GM18511 (cell line): ENCODE data around the gene CDC42BPA.
"Not testable (repeated sequence)": the region's sequence is repeated elsewhere in the genome, so short reads cannot be mapped to it uniquely, and the experiment has no call there.

Experiments used
- ATAC-seq: cut with Tn5 transposase; IDR thresholded peaks from one replicate; pipeline ENCODE4 v1.9.1; 2021; ENCODE audit warnings: mild to moderate bottlenecking, moderate library complexity; ENCODE audit not compliant: unreplicated experiment

CDC42BPA gene

GRCh38 chr1:227002531-227003049 lies 315.7 kb downstream of the CDC42BPA start:
- ATAC-seq = no peak

GRCh38 chr1:226999579-226999978 lies 318.7 kb downstream of the CDC42BPA start:
- not testable (repeated sequence) for ATAC-seq

- ATAC-seq = peak; percentile 98
These were observed 322.6 kb downstream of the CDC42BPA start for GRCh38 chr1:226995365-226996332.

GRCh38 chr1:226994586-226995364 lies 323.5 kb downstream of the CDC42BPA start:
- no peak for ATAC-seq

- no peak for ATAC-seq
These were observed 324.3 kb downstream of the CDC42BPA start for GRCh38 chr1:226993814-226994585.

GRCh38 chr1:226991920-226992319 lies 326.4 kb downstream of the CDC42BPA start:
- ATAC-seq = no peak

GRCh38 chr1:226990133-226990716 lies 328.1 kb downstream of the CDC42BPA start:
- ATAC-seq = peak; percentile 87

- no peak for ATAC-seq
These were observed 329.0 kb downstream of the CDC42BPA start for GRCh38 chr1:226989085-226989920.

- ATAC-seq = no peak
These were observed 330.0 kb downstream of the CDC42BPA start for GRCh38 chr1:226988334-226988666.

GRCh38 chr1:226987623-226988333 lies 330.5 kb downstream of the CDC42BPA start:
- ATAC-seq = no peak

- ATAC-seq = no peak
These were observed 331.1 kb downstream of the CDC42BPA start for GRCh38 chr1:226987179-226987536.

- ATAC-seq = no peak
These were observed 331.7 kb downstream of the CDC42BPA start for GRCh38 chr1:226986496-226987178.

GRCh38 chr1:226985839-226986463 lies 332.3 kb downstream of the CDC42BPA start:
- no peak for ATAC-seq

GRCh38 chr1:226985239-226985838 lies 333.0 kb downstream of the CDC42BPA start:
- ATAC-seq = no peak

GRCh38 chr1:226984521-226985238 lies 333.6 kb downstream of the CDC42BPA start:
- ATAC-seq = no peak

- no peak for ATAC-seq
These were observed 334.3 kb downstream of the CDC42BPA start for GRCh38 chr1:226983992-226984364.
